CD4-positive, alpha-beta T cell treated with Interleukin-6 for 4 hours (primary cell): Measurements from ENCODE around the gene PCID2.

Experiments
- DNase-seq: peaks from one replicate; pipeline ENCODE4 v3.0.0-alpha.2; 2020; ENCODE audit warnings: mixed read lengths

PCID2 gene

DNA sequence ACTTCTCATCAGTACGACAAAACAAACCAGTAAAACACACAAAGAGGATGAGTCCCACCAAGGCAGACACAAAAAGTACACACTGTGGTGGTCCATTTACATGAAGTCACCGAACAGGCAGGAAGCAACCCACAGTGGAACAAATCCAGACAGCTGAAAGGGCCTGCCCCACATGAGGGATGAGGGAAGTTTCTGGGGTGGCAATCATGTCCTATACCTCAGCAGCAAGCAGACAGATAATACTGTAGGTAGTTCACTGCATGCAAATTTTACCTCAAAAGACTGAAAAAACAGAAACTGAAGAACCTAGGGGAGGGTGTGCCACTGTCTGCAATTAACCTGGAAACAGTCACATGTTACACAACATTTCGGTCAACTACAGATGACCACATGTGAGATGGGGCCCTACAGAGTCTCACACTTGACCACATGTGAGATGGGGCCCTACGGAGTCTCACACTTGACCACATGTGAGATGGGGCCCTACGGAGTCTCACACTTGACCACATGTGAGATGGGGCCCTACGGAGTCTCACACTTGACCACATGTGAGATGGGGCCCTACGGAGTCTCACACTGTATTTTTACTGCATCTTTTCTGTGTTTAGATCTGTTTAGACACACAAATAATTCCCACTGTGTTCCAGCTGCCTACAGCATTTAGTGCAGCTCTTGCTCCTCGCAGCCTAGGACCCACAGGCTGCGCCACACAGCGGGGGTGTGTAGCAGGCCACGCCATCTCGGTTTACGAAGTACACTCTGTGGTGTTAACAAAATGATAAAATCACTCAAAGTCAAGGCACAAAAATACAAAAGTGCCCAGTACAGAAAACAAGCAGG, 22.2 kb downstream of the PCID2 start:
- no peak for DNase-seq

DNA sequence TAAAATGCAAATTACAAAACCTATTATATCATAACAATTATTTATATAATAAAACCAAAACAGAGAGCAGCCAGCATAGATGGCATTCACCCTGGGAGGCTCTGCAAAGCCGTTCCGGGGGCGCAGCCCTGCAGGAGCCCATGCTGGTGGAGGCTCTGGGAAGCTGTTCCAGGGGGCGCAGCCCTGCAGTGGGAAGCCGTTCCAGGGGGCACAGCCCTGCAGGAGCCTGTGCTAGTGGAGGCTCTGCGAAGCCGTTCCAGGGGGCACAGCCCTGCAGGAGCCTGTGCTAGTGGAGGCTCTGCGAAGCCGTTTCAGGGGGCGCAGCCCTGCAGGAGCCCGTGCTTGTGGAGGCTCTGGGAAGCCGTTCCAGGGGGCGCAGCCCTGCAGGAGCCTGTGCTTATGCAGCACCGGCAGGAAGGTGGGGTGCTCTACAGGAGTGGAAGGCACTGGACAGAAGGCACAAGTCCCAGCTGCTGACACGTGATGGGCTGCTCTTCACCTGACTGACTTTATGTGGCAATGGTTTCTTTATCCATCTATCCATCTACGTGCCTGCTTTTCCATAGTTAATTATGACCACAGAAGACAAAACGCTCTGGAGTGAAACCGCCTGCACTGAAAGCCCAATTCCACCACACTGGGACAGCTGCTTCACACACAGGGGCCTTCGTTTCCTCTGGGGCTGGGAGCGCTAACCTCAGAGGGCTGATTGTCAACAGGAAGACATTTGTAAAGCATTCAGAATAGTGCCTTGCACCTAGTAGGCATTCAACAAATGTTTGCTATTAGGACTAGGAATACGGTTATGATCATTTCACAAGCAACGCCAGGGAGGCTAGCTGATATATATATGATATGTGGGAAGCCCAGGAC, 23.7 kb downstream of the PCID2 start:
- peak; percentile 41 for DNase-seq

DNA sequence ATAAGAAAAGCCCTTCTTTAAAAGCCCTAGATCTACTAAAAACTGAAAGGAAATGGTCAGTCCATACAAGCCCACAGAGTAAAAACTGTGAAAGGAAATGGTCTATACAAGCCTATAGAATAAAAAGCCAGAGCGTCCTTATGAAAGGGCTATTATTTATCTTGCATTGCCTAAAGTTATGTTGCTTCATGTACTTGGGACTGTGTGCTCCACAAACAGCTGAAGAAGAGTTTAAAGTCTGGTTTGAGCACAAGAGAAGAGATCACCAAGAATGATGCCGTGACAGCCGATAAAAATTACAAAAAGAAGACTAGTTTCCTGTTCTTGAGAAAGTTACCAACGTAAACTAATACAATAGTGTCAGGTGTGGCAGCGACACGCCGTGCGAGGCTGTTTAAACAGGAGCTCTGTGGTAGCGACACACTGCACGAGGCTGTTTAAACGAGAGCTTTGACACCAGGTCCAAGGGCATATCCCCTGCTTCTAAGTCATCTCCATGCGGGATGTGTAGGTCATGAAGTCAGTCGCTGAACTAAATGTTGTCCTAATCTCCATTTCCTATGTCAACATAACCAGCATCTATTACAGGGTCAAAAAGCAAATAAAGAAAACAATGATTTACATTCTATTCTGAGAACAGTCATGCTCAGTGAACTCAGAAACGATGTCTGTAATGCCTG, 24.9 kb downstream of the PCID2 start:
- DNase-seq, result no peak

DNA sequence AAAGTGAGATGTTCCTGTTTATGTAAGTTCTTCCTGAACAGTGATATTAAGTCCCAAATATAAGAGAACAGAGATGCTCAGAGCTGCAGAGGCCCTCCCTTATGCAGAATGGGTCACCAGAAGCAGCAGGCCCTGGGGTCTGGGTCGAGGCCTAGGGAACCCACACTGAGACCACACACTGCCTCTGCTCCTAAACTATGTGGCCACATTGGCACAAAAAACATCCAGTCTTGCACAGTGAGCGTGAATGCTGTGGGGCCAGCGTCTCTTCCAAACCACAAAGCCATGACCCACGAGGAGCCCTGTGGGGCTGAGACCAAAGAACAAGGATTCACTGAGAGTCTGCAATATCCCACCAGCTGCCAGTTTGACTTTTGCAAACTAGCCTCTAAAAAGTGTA, 26.4 kb downstream of the PCID2 start:
- no peak for DNase-seq

DNA sequence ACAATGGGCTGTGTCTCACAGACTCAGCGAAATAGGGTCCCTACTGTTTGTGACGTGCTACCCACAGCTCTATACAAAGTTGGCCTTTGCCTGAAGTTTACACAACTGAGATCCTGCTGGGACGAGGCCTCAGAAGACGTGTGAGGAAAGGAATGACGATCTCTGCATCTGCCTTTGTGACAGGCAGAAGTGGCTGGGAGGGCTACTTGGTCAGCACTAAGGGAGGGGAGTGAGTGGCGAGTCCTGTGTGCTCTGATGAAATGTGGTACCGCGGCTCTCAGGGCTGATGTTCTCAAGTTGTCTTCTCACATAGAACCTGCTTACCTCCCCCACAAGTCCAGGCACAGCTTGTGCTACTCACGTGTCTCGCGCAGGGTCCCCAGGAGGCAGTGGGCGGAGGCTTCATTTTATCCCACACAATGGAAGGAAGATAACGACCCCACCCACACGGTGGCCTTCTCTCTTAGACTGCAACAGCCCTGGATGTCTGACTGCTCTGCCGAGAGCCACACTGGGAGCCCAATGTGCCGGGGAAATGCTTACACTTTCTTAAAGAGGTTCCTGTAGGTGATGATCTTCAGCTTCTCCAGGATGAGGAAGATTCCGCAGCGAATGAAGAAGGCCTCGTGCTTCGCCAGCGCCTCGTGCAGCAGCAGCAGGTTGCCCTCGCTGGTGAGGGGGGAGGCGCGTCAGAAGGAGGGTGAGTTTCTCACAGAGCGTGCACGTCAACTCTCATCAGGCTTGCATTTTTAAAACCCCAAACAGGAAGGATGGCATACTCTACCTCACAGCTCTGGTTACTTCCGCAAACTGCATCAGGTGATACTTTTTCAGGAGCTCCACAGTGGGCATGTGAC, 28.9 kb downstream of the PCID2 start:
- peak; percentile 24 for DNase-seq

DNA sequence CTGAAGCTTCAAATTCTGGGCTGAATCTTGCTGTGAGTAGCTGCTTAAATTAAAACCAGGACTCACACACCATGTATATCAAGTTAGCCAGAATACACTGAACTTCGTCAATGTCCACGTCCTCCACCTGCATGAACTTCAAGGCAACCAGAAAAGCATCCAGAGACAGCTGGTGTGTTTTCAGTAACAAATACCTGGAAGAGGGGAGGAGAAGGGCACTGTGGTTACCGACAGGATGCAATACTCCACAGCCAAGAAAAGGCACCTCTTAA, 29.6 kb downstream of the PCID2 start:
- DNase-seq, result no peak

DNA sequence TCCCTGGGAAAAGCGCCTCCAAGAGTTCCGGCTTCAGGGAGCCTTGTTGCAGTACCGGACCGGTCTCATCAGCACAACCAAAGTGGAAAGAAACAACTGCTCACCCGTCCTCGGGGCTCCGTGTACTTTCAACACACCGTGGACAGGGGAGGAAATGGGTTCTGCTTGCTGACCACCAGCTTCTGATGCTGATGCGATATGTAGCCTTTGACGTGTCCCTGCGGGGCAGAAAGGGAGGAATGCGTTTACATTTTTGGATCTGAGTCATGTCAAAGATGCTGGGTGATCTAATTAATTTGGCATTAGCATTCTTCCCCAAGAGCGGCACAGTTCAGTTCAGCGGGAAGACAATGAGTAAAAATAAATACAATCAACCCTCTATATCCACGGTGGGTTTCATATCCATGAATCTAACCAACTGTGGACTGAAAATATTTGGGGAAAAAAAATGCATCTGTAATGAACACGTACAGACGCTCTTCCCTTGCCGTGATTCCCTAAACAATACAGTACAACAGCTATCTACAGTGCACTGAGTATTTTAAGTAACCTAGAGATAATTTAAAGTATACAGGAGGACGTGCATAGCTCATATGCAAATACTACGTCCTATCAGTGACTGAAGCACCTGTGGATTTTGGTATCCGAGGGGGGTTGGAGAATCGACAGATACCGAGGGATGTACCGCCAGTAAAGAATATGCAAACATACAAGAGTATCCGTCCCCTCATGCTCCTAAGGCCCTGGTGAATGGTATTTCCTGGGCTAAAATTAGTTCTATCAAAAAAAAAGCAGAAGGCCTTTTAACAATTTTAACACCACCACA, 30.2 kb downstream of the PCID2 start:
- no peak for DNase-seq

DNA sequence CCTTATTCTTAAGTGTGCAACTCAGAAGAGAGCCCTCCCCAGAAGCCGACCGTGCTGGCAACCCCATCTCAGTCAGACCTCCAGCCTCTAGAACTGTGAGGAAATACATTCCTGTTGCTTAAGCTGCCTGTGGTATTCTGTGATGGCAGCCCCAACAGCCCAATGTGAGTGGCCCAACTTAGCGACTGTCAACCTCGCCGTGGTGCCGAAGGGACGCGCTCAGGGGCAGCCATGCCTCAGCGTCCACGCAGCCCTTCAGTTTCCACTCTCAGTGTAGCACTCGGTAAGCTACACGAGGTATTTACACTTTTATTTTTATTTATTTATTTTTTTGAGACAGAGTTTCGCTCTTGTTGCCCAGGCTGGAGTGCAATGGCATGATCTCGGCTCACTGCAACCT, 31.6 kb downstream of the PCID2 start:
- DNase-seq, result no peak

DNA sequence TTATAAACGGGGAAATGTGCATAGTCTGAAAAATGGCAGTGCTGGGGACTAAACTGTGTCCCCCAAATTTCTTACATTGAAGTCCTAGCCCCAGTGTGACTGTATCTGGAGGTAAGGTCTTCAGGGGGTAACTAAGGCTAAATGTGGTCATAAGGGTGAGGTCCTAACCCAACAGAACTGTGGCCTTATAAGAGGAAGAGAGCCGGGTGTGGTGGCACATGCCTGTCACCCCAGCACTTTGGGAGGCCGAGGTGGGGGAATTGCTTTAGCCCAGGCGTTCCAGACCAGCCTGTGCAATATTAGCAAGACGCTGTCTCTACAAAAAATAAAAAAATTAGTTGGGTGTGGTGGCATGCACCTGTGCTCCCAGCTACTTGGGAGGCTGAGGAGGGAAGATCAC, 32.2 kb downstream of the PCID2 start:
- DNase-seq, result peak; percentile 52

DNA sequence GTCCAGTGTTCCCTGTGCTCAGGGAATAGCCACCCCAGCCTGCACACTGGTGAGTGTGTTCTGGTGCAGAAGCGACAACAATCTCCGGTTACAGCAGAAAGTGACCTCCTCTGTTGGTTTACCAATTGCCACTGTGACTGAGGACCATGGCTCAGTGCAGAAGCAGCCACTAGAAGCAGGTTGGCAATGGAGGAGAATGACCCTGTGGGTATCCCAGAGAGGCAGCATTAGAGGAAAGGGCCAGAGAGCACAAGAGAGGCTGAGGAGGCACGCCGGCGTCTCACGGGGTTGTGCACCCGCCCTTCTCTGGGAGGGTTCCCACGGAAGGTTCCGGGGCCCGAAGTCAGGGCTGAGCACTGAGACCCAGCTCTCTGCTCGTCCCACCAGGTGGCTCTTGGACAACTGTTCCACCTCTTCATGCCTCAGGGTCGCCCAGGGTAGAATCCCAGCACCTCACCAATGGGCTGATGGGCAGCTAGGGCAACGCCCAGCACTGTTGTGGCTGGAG, 36.0 kb downstream of the PCID2 start:
- DNase-seq, result no peak

DNA sequence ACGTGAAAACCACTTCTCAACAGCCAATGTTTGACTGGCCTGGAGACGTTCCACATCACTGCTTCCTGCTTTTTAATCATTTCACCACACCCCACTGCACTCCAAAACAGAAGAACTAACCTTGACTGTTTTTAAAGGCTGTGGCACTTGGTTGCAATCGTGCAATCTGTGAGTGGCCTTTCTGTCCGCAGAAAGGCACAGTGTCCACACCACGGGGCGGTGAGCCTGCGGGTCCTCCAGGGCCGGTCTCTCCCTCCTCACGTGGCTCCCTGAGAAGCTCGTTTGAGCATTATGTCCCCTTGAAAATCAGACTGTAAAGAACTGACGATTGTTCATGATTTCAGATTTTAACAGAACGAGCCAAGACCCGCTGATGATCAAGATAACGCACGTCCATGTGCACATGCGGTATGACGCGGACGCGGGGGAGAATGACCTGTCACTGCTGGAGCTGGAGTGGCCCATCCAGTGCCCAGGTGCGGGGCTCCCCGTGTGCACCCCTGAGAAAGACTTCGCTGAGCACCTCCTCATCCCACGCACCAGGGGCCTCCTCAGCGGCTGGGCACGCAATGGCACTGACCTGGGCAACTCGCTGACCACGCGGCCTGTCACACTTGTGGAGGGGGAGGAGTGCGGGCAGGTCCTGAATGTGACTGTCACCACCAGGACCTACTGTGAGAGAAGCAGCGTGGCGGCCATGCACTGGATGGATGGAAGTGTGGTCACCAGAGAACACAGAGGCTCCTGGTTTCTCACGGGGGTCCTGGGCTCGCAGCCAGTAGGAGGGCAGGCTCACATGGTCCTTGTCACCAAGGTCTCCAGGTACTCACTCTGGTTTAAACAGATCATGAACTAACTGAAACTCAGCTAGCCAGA, 37.0 kb downstream of the PCID2 start:
- no peak for DNase-seq

DNA sequence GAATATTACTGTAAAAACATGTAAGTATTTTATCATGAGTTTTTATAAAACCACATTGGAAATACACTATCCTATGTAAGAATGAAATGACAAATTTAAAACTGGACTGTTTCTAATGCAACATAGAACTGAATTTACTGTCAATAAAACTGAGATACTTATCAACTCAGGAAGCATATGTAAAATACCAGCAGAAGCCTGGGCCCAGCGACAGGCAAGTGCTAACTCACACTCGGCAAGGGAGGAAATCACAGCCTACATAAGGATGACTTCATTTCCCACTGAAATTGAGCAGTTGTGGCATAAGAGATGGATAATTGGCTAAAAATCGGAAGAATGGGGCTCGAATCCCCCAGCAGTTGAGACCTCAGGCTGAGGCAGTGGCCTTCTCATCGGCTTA, 38.0 kb downstream of the PCID2 start:
- no peak for DNase-seq

DNA sequence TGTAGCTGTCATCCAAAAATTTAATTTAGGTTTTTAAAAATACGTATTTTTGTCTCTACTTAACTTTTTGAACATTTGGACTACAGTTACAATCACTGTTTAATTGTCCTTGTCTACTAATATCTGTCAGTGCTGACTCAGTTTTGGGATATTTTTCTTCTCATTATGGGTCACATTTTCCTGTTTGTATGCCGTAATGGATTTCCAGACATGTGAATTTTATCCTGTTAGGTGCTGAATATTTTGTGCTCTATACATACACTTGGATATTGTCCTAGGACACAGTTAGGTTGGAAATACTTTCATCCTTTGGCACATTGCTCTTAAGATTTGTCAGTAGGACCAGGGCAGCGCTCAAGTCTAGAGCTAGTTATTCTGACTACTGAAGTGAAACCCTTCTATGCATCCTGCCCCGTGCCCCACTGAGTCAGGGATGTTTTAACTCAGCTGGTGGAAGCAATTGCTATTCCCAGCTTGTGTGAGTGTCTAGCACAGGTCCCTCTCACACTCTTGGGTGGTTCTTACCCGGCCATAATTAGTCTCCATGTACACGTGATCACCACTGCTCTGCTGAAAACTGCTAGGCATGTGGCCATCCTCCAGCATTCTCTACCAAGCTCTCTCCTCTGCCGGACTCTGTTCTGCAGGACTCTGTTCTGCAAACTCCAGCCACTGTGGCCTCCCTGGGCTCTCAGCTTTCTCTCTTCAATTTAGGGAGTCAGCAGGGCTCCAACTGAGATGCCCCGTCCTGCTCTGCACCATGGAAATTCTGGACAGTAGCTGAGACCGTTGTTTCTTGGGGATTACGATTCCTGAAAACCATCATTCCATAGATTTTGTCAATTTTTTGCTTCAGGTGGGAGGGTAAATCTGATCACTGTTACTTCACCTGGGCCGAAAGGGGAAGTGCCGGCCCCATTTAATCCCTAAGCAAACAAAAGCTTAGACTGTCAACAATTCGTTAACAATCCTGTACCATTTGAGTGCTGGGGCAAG, 38.9 kb downstream of the PCID2 start:
- no peak for DNase-seq

DNA sequence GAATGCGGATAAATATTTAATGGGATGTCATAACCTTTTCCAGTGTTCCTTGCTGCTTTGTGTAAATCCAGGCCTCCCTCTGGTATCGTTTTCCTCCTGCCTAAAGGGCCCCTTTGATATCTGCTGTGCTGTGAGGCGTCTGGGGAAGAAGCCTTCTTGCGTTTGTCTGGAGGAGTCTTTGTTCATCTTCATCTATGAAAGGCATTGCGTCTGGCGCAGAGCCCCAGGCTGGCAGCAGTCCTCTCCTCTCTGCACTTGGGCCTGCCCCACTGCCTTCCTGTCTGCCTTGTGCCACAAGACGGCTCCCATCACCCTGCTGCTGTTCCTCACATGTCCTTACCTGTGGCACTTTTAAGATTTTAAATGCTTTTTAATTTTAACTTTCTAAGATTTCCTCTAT, 40.3 kb downstream of the PCID2 start:
- DNase-seq, result no peak

DNA sequence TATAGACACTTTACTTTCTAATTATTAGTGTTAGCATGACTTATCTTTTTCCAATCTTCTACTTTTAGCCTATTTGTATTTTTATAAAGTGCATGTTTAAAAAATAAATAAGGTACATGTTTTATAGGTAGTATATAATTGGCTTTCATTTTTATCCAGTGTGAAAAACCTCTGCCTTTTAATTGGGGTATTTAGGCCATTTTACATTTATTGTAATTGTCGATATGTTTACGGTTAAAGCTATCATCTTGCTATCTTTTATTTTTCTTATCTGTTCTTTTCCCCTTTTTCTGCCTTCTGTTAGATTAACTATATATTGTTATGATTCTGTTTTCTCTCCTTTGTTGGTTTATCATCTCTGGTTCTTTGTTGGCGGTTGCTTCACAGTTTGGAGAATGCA, 40.9 kb downstream of the PCID2 start:
- DNase-seq, result no peak

DNA sequence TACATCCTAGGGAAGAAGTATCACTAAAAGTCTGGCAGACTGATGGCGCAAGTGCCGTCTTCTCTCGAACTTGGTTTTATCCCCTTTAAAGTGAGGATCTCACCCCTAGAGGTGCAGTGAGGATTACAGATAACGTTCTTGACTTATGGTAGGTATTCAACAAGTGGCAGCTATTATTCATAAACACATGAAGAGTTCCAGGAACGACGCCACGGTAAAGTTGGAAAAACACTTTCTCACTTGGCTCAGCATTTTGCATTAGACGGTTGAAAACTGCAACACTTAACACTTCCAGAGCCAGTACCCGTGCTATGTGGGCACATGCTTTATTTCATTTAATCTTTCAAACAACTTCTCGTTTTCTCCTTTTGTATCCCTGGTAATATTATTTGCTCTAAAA, 41.3 kb downstream of the PCID2 start:
- DNase-seq, result no peak

DNA sequence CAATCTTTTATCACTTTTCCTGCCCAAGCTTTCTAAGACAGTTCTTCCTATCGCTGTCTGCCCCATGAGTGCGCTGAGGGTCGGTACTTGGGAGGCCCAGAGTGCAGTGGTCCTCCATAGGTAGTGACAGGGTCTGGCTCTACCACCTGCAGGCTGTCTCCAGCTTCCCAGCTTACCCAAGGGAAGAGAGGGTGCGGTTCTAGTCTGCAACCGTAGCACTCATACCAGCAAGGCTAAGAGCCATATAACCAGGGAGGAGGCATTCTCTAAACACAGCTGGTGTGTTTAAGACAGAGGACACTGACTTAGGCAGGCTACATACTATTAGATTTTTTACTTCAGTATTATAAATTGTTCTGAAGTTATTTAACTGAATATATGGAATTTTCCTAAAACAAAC, 41.8 kb downstream of the PCID2 start:
- DNase-seq, result no peak

DNA sequence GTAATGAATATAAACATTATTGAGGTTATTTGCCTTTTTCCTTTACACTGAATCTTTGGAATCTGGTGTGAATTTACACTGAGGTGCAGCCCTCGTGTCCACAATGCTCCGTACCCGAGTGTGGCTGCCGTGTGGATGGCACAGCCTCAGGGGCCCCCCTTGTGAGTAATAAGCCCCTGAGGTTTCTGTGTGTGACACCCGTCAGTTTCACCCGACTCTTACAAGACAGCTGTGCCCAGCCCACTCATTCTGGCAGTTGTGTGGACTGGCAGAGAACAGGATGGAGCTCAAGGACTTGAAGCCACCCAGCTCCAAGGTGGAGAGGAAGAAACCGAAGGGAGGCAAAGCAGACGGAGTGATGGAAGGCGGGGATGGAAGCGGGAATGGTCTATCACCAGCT, 42.2 kb downstream of the PCID2 start:
- no peak for DNase-seq

DNA sequence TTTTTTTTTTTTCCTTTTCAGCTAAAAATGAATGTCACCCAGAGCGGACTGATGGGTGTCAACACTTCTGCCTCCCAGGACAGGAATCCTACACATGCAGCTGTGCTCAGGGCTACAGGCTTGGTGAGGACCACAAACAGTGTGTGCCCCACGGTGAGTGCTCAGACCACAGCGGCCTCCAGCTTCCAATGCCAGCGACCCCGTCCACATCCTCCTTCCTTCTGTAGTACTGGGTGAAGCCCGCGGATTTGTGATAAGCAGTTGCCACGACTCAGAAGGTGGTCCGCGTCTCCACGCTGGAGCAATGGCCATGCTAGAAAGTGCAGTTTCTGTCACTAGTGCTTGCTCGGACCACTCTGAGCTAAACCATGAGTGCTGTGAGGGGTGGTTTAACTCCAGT, 44.0 kb downstream of the PCID2 start:
- no peak for DNase-seq
